HG03039 (cell line): ENCODE measurements around the gene IQSEC2.

Experiments
- ATAC-seq: cut with Tn5 transposase; IDR thresholded peaks from one replicate; pipeline ENCODE4 v1.9.1; 2021; ENCODE audit warnings: mild to moderate bottlenecking, moderate library complexity; ENCODE audit not compliant: unreplicated experiment

The IQSEC2 gene

DNA sequence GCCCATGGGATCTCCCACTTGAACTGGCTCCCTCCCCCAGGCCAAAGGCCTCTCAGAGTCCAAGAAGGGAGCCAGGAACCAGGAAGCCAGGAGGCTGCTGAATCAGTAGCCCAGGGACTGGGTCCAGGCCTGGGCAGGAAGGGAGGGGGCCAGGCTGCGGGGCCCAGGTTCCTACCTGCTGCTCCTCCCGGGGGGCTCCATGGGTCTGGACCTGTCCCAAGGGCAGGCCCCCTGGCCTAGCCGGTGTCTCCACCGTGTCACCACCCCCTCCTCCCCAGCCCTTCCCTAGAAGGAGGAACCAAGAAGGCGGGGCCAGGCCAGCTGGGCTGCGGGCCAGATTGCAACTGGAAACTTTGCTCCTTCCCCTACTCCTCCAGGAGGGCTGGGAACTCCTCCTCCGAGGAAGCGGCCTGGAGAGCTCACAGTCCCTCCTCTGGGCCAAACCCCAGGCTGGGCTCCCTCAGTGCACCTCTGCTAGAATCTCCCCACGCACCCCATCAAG lies at the start of gene IQSEC2:
IQSEC2 (minus strand) TSS at position 264 of the 502 bp plus-strand sequence.
- no peak for ATAC-seq

DNA sequence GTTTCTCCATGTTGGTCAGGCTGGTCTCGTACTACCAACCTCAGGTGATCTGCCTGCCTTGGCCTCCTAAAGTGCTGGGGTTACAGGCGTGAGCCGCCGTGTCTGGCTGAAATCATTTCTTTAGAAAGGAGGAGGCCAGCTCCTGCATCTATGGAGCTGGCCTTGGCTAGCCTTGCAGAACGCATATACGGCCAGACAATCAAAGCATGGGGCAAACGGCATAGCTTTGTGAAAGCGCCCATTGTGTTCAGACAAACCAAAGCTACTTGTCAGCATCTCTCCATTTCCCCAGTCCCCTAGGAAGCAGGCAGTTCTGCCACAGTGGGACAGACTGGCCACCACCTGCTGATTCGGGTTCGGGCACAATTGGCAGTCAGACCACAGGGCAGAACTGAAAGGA lies 48.9 kb upstream of the IQSEC2 start:
- no peak for ATAC-seq

DNA sequence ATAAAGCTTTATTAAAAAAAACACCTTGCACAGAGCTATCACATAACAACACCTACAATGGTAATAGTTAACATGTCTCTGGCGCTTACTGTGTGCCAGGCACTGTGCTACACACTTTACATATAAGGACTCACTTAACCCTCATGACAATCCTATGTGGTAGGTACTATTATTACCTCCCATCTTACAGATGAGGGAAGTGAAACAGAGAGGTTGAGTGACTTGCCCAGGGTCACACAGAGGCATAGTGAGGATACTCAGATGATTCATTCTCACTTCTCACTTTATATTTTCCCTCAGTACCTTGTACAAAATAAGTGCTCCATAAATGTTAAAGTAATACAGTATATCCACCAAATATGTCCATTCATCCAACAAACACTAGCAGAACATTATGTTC lies 43.4 kb upstream of the IQSEC2 start:
- no peak for ATAC-seq

DNA sequence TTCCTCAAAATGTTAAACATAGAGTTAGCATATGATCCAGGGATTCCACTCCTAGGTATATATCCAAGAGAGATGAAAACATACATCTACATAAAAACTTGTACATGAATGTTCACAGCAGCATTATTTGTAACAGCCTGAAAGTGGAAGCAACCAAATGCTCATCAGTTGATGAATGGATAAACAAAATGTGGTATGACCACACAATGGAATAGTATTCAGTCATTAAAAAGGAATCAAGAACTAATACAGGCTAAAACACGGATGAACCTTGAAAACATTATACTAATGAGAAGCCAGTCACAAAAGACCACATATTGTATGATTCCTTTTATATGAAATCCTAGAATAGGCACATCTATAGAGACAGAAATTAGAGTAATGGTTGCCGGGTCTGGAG lies 42.7 kb upstream of the IQSEC2 start:
- no peak for ATAC-seq

DNA sequence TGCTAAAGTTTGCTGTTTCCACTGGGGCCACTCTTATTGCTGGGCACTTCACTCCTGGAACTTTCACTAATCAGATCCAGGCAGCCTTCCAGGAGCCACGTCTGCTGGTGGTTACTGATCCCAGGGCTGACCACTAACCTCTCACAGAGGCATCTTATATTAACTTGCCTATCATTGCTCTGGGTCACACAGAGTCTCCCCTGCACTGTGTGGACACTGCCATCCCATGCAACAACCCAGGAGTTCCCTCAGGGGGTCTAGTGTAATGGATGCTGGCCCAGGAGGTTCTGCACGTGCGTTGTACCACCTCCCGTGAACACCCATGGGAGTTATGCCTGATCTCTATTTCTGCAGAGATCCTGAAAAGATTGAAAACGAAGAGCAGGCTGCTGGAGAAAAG lies 41.8 kb upstream of the IQSEC2 start:
- no peak for ATAC-seq

DNA sequence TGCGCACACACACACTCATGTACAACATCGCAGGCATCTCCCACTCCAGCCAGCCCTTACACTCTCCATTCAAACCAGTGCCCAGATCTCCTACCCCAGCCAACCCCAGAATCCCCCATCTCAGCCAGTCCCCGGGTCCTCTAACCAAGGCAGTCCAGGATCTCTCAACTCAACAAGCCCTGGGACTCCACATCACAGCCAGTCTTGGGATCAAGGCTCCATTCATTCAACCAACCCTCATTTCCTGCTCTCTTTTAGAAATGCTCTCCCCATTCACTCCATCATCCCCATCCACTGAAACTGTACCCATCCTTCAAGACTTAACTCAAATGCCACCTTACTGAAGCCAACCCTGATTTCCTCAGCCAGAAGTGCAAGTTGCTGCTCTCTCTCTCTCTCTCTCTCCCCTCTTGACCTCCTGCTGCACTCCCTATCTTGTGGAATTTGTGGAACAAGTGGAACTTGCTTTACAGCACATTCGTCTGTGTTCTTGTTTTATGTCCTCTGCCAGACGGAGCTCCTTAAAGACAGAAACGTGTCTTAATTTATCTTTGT lies 40.6 kb upstream of the IQSEC2 start:
- no peak for ATAC-seq

DNA sequence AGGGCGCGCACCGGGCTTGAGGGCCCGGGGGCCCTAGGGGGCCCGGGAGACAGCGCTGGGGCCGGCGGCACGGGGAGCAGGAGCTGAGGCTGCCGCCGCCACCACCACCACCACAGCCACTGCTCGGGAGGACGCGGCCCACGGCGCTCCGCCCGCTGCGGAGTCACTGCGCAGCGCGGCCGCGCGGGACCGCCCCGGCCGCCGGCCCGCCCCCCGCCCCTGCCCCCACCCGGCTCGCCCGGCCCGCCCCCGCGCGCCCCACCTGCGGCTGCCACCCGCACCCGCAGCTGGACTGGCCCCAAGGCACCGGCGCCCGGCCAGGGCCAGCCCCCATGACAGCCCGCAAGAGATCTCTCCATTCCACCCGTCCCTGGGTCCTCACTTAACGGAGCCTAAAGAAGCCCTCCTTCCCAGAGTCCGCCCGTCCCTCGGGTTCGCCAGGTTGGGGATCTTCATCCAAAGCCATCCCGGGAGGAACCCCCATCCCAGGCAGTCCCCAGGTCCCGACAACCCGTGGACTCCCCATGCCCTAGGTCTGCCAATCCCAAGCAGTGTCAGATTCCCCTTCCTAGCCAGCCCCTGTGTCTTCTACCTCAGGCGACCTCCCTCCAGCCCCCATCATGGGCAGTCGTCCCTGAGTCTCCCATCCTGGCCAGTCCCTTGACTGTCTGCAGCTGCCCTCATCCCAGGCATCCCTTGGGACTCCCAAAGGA lies 40.0 kb upstream of the IQSEC2 start:
- ATAC-seq, result no peak

DNA sequence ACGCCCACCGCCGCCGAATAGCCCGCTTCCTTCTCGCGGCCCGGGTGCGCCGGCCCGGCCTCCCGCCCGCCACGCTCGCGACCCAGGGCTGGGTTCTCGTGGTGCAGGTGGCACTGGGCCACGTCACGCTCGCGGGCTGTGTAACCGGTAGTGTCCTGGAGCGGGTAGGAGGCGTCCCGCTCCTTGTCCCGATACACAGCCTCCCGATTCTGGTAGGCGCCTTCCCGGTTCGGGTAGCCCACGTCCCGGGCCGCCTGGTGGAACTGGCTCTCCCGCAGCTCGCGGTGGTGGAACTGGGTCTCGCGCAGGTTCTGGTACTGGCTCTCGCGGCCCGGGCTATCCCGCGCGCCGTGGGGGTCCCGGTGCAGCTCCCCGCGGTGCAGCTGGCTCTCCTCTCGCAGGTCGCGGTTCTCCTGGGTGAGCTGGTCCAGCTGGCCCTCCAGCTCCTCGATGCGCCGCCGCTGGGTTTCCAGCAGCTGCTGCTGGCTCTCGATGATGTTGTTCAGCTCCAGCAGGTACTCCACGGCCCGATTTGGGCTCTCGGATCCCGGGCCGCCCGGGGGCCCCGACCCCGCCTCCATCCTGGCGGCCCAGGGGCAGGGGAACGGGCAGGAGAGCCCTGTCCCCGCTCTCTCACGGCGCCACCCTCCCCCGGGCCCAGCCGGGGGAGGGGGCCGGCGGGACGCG lies 39.3 kb upstream of the IQSEC2 start:
- no peak for ATAC-seq

DNA sequence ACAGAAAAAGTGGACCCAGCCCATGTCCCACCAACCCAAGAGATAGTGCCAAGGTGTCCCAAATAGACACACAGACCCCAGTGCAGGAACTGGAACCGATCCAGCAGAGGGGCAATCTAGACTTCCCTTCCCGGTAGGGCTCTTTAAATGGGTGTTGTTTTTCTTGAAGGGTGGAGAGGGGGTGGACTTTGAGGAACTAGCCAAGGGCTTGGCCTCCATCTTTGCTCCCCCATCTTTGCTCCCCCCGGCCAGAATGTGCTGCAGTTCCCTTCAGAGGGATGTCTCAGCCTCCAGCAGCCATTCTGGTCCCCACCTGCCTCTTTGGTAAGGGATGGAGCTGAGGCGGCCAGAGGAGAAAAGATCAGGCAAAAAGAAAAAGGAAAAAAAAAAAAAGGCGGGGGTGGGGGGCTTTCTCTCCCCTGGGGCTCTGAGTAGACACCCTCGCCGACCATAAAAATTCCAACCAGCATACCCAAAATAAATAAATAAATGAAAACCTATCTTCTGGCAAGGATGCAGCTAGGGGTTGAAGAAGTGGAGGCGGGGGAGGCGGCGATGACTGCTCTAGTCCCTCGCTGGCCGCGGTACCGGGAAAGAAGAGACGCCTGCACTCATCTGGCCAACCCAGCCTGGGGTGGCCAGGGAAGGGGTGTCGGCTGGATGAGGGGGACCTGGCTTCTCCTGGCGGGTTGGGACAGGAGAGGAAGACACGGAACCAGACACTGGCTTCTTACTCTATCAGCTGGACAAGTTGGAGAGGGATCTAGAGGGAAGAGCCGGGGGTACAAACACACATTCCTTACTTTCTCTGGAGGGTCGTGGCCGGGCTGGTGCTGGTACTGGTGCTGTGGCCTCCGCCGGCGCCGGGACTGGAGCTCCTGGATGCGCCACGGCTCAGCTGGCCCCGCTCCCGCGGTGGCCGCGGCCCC lies 38.5 kb upstream of the IQSEC2 start:
- no peak for ATAC-seq

DNA sequence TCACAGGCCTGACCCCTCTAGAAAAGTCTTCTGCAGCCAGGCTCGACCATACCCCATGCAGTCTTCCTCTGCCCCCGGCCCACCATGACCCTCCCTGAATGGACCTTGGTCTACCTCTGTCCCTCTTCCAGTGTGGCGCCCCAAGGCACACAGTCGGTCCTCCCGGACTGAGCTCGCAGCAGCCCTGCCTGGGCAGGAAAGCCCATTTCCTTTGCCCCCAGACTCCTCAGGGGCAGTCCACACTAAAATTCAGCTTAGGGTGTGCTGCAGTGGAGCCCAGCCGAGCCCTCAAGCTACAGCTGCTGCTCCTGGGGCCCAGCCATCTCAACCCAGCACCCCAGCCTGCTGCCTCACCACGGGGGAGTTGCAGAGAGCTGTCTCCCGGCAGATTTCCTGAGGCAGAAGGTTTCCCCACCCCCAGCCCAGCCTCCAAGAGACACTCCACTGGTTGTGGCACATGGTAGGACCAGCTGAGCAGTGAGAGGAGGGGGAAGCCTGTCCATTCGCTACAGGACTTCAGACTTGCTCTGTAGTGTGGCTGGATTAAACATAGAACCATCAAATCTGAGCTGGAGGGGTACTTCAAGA lies 37.5 kb upstream of the IQSEC2 start:
- no peak for ATAC-seq

DNA sequence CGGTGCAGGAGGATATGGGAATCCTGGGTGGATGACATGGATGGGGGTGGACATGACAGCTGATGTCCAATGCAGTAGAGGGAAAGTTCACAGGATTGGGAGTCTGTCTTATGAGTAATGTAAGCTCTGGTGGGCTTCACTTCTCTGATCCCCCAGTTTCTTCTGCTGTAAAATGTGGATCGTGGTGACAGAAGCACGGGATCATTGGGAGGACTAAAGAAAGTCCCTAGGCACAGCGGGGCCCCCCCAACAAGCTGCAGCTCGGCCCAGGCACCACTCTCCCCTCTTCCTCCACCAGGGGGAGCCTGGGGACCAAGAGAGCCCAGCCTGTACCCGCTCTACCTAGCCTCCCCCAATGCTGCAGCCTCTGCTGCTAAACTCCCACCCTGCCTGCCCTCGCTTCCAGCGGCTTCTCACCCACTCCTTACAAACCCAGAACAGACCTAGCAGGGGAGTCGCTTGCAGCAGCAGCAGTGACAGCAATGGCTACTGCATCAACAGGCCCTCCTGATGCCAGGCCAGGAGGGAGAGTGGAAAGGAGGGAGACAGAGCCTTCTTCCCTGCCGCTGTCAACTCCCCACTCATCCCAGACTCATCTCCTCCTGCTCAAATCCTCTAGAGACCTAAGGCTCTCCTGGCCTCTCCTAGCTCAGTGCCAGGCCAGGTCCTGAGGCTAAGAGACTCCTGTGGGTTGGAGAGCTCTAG lies 36.1 kb upstream of the IQSEC2 start:
- ATAC-seq, result no peak

DNA sequence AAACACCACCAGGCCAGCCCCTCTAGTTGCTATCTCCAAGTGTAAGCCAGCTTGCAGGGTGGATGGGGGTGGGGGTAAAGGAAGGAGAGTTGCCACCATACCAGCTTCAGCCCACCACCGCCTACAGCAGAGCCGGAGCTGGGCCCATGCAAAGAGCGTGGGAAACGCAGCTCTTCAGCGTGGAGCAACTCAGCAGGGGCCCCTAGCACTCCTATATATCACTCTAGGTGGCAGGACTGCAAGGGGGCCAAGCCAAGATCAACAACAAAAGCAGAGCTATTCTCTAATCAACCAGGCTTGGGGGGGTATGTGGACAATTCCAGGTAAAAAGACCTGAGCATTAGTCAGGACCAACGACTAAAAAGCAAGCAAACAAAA lies 35.5 kb upstream of the IQSEC2 start:
- ATAC-seq, result no peak

DNA sequence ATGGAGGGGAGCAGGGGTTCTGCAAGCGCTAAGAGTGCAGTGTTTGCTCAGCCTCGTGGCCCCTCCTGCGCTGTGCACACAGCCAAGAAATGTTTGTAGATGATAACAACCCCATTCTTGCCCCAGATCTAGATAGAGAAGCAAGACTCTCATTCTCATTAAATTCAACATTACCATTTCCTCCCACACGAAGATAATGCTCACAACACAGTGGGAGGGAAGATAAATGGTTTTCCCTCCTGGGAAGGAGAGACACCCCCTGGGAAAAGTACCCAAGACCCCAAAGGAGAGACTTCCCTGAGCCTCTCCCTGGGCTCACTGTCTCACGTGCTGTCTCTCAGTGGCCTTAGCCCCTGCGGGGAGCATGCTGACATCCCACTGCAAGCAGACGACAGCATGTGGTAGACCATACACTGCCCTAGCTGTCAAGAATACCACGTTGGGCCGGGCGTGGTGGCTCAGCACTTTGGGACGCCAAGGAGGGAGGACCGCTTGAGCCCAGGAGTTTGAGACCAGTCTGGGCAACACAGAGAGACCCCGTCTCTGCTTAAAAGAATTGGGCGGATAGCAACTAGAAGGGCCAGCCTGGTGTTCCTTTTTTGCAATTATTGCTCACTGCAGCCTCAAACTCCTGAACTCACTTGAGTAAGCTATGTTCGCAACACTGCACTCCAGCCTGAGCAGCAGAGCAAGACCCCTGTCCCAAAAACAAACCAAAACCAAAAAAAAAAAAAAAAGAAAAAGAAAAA lies 34.9 kb upstream of the IQSEC2 start:
- no peak for ATAC-seq

DNA sequence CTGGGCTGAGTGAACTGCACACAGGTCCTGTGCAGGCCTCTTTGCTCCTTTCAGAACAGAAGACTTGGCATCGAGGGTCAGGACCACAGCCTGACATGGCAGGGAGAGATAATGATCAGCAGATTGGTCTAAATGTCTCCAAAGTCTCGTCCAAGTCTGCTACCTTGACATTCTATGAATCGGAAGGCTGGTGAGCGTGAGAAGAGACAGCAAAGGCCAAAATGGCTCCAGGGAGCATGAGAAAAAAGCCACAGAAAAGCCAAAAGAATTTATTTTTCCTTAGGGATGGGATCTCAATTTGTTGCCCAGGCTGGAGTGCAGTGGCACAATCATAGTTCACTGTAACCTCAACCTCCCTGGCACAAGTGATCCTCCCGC lies 32.3 kb upstream of the IQSEC2 start:
- ATAC-seq, result no peak

DNA sequence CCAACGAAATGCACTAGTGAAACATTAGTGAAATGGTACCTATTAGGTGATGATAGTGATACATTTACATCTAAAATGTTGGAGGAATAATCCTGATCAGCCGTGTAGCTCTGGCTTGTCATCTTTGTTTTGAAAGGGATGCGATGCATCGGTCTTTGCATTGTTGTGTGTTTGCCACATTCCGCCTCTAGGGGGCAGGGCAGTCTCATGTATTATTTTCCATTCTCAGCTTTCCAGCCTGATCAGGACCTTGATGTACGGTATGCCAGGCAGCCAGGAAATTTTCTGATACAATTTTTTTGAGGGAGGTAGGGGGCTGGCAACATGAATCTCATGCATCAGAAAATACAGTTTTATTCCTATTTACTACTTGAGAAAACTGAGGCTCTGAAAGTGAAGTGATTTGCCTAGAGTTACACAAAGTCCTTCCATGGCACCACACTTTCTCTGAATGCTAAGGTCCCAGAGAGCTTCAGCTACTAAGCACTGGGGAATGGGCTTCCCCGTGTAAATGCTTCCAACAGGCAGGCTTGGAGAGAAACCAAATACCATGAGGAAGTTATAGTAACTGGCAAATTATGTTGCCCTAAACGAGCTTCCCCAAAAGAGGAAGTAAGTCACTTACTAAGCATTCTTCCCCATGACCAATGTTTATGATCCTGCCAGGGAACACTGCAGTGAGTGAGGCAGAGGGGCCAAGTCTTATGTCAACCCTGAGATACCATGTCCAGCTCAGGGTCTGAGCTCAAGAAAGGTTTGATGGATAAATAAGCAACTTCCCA lies 31.8 kb upstream of the IQSEC2 start:
- ATAC-seq, result no peak

DNA sequence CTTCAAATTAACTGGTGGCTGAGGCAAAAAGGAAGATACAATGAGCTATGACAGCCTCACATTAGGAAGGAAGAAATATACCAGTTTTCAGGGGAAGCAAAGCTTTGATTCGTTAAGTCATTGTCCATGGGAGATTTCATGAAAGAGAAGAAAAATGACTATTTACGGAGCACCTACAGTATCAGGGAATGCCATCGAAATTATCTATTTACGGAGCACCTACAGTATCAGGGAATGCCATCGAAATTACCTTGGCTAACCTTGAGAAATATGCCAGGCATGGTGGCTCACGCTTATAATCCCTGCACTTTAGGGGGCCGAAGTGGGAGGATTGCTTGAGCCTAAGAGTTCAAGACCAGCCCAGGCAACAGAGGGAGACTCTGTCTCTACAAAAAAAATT lies 28.5 kb upstream of the IQSEC2 start:
- ATAC-seq, result no peak

DNA sequence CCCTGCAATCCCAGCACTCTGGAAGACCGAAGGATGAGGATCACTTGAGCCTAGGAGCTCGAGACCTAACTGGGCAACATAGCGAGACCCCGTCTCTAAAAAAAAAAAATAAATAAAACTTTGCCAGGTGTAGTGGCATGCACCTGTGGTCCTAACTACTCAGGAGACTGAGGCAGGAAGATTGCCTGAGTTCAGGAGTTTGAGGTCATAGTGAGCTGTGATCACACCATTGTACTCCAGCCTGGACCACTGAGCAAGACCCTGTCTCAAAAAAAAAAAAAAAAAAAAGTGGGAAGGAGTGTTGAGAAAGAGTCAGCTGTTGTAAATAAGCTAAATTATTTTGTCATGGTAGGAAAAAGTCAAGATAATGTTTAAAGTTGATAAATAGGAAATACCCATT lies 27.5 kb upstream of the IQSEC2 start:
- no peak for ATAC-seq

DNA sequence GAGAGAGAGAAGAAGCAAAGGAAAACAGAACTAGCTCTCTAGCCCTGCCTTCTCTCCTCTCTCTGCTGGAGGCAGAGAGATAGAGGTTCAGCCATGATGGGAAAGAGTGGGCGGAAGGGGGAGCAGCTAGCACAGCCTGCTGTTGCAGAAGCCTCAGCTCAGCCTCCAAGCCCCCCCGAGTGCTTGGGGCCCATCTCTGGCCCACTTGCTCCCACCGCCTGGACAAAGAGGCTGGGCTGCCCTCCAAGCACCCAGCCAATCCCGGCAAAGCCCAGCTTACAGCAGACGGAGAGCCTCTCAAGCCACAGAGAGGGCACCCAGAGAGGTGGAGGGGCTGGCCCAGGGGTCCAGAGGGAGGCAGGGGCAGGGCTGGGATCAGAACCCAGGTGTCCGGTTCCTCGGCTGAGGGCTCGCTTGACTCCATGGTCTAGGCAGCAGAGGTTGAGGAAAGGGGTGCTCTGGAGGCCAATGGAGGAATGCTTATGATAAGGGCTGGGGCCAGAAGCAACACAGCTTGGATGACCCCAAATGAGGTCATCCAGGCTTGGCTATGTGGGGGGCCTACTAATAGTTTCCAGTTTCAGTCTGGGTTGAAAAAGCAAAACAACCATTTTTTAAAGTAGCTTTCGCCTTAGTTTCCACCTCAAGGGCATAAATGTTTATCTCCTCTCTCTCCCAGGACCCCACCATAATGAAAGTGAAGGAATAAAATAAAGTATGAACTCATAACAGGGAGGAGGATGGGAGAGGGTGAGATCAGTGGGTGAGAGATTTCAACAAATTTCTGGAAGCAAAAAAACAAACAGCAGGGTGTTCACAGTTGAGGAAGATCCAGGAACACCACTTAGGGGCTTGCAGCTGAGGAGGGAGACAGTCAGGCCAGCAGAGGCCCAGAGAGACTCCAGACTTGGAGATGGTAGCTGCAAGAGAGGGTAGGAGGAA lies 24.9 kb upstream of the IQSEC2 start:
- ATAC-seq, result no peak
